ENCODE data around the gene NUBP1.
A peak's percentile ranks its signal among the peaks of the same experiment; 100 is the strongest.

Gene NUBP1

GRCh38 chr16:10745841-10746240, 2.2 kb downstream of the NUBP1 start:
- Mint-ChIP-seq H3K27me3 (ENCODE audit: low read depth) (no peaks in the 10 kb centered on the region), H3K9me3 (no peaks in the 10 kb centered on the region), H3K4me1 (peaks cover 39% of the 10 kb centered on the region), H3K36me3 (ENCODE audit: low read depth) (peaks cover 18% of the 10 kb centered on the region), H3K27ac (peak overlapping the region; percentile 81 to 86 (median 83)), H3K4me3 (peak overlapping the region; percentile 33 to 65 (median 53))
- TF ChIP-seq CTCF (IDR thresholded peaks at IDR 0.05; ENCODE audit: unreplicated experiment in 3 of 3): no peak

GRCh38 chr16:10750793-10751192, 7.2 kb downstream of the NUBP1 start:
- TF ChIP-seq CTCF (IDR thresholded peaks at IDR 0.05; ENCODE audit: unreplicated experiment in 3 of 3): no peak
- Mint-ChIP-seq H3K4me1 (peaks cover 5% of the 10 kb centered on the region), H3K4me3 (no peak overlapping the region), H3K36me3 (ENCODE audit: low read depth) (peaks cover 53% of the 10 kb centered on the region), H3K9me3 (no peaks in the 10 kb centered on the region), H3K27ac (no peak overlapping the region), H3K27me3 (ENCODE audit: low read depth) (no peaks in the 10 kb centered on the region)

GRCh38 chr16:10751291-10751697, 7.7 kb downstream of the NUBP1 start:
- Mint-ChIP-seq H3K27me3 (ENCODE audit: low read depth) (no peaks in the 10 kb centered on the region), H3K9me3 (no peaks in the 10 kb centered on the region), H3K4me3 (no peak overlapping the region), H3K27ac (no peak overlapping the region), H3K36me3 (ENCODE audit: low read depth) (peaks cover 55% of the 10 kb centered on the region), H3K4me1 (peaks cover under 1% of the 10 kb centered on the region)
- TF ChIP-seq CTCF (IDR thresholded peaks at IDR 0.05; ENCODE audit: unreplicated experiment in 3 of 3): no peak

- Mint-ChIP-seq H3K9me3 (no peaks in the 10 kb centered on the region), H3K27me3 (ENCODE audit: low read depth) (no peaks in the 10 kb centered on the region), H3K27ac (no peak overlapping the region), H3K4me3 (no peak overlapping the region), H3K36me3 (ENCODE audit: low read depth) (peaks cover 62% of the 10 kb centered on the region), H3K4me1 (no peaks in the 10 kb centered on the region)
- no peak for TF ChIP-seq CTCF (IDR thresholded peaks at IDR 0.05; ENCODE audit: unreplicated experiment in 3 of 3)
Observed at GRCh38 chr16:10752843-10753523, 9.3 kb downstream of the NUBP1 start.

- Mint-ChIP-seq H3K4me3 (no peak overlapping the region), H3K4me1 (no peaks in the 10 kb centered on the region), H3K27me3 (ENCODE audit: low read depth) (no peaks in the 10 kb centered on the region), H3K27ac (no peak overlapping the region), H3K9me3 (no peaks in the 10 kb centered on the region), H3K36me3 (ENCODE audit: low read depth) (peaks cover 60% of the 10 kb centered on the region)
- no peak for TF ChIP-seq CTCF (IDR thresholded peaks at IDR 0.05; ENCODE audit: unreplicated experiment in 3 of 3)
Observed at GRCh38 chr16:10753670-10754069, 10.0 kb downstream of the NUBP1 start.

- Mint-ChIP-seq H3K27ac (no peak overlapping the region), H3K36me3 (ENCODE audit: low read depth) (peaks cover 68% of the 10 kb centered on the region), H3K4me1 (no peaks in the 10 kb centered on the region), H3K9me3 (no peaks in the 10 kb centered on the region), H3K4me3 (no peak overlapping the region), H3K27me3 (ENCODE audit: low read depth) (no peaks in the 10 kb centered on the region)
- no peak for TF ChIP-seq CTCF (IDR thresholded peaks at IDR 0.05; ENCODE audit: unreplicated experiment in 3 of 3)
Observed at GRCh38 chr16:10754941-10755340, 11.3 kb downstream of the NUBP1 start.

All from nephron (organoid).